Lower leg skin (tissue), 4 donors: ENCODE measurements around the gene HSF5. TPM values are rescaled to one million over a fixed set of nuclear protein-coding genes. Genes with fewer than 3 reads are reported as not detected.

Experiments used
- DNase-seq, 2 donors: peaks; one replicate each; pipeline ENCODE4 v3.0.0-alpha.2; 2019; ENCODE audit warnings: low spot score in 2 of 2
- H3K4me3 ChIP-seq: fragments of 200-600 bp; sonication (generic); 2 replicates; pipeline ENCODE4 v1.5.1; 2017; ENCODE audit warnings: mild to moderate bottlenecking, low read depth; ENCODE audit not compliant: poor library complexity, severe bottlenecking
- CTCF ChIP-seq, 3 donors: fragments of 450-650 bp; IDR thresholded peaks; one replicate each; pipeline ENCODE4 v1.5.1; 2016; ENCODE audit warnings: antibody characterized with exemption in 3 of 3, mild to moderate bottlenecking in 3 of 3, moderate library complexity in 2 of 3
- POLR2A ChIP-seq, 2 donors: fragments of 450-650 bp; IDR thresholded peaks; one replicate each; pipeline ENCODE4 v1.6.1; 2016 to 2017; ENCODE audit warnings: antibody characterized with exemption in 2 of 2, mild to moderate bottlenecking in 1 of 2, moderate library complexity in 1 of 2
- whole genome bisulfite sequencing, 2 donors: methylation state at CpG; one replicate each; pipeline ENCODE4 v1.1.5; 2018; 5-methylcytosine and 5-hydroxymethylcytosine counted together
- intact Hi-C: fragments of 100-400 bp; cut with DNase I; formaldehyde crosslinking; loops from one replicate; pipeline ENCODE4 v1.15.0; 2023; ENCODE audit warnings: low total_unique reads
- total RNA-seq, 4 donors: library from RNA; depleted of rRNA; stranded (reverse); fragments of >200 nt; gene quantifications; one replicate each; pipeline ENCODE4 v1.1.0, GENCODE V29; 2016

Gene HSF5
- total RNA-seq, 4 donors from 2014 or later, result 0.08 to 0.10 TPM; not detected in 2

GRCh38 chr17:58376472-58377000 is 111.7 kb downstream of the HSF5 start:
- H3K4me3 ChIP-seq, result no peak overlapping the region
- intact Hi-C loops, result no loop called here
- TF ChIP-seq CTCF (IDR thresholded peaks at IDR 0.05) (no peak), POLR2A (IDR thresholded peaks at IDR 0.05) (no peak)
- DNase-seq, result no peak
- WGBS, 2 donors, result 69 to 76% methylated on average over 4 of the region's 4 CpGs

DNA sequence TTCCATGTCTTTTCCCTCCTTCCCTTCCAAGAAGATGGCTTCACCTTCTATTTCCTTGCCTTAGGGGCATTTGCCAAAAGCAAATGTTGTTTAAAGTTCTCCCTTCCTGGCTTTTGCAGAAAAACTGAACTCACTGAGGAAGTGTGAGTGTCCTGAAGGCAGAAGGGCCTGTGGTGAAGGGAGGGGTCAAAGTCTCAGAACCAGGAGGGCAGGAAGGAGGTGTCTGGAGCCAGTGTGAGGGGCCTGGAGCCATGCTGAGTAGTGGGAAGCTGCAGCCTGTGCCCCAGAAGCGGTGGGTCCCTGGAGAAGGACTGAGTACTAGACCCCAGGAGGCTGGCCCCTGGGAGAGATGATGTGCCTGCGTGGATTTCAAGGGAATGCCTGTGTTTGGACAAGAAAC is 112.4 kb downstream of the HSF5 start:
- no peak for DNase-seq
- TF ChIP-seq CTCF (IDR thresholded peaks at IDR 0.05), result no peak
- TF ChIP-seq POLR2A (IDR thresholded peaks at IDR 0.05), result no peak
- 76 to 81% methylated on average over 2 of the region's 2 CpGs for WGBS, 2 donors
- intact Hi-C loops, result no loop called here
- H3K4me3 ChIP-seq, result no peak overlapping the region

GRCh38 chr17:58375256-58375655 is 113.0 kb downstream of the HSF5 start:
- intact Hi-C loops, result no loop called here
- 78 to 79% methylated on average over 5 of the region's 5 CpGs for WGBS, 2 donors
- H3K4me3 ChIP-seq, result no peak overlapping the region
- TF ChIP-seq CTCF (IDR thresholded peaks at IDR 0.05) (no peak), POLR2A (IDR thresholded peaks at IDR 0.05) (no peak)
- no peak for DNase-seq

GRCh38 chr17:58373923-58374322 is 114.3 kb downstream of the HSF5 start:
- intact Hi-C loops, result no loop called here
- no peak overlapping the region for H3K4me3 ChIP-seq
- WGBS, 2 donors, result 89 to 94% methylated on average over 1 of the region's 1 CpG
- no peak for DNase-seq
- TF ChIP-seq POLR2A (IDR thresholded peaks at IDR 0.05) (no peak), CTCF (IDR thresholded peaks at IDR 0.05) (no peak)

GRCh38 chr17:58373003-58373402 is 115.2 kb downstream of the HSF5 start:
- TF ChIP-seq CTCF (IDR thresholded peaks at IDR 0.05) (no peak), POLR2A (IDR thresholded peaks at IDR 0.05) (no peak)
- H3K4me3 ChIP-seq, result no peak overlapping the region
- 82 to 90% methylated on average over 5 of the region's 5 CpGs for WGBS, 2 donors
- no peak for DNase-seq
- intact Hi-C loops, result no loop called here

GRCh38 chr17:58371300-58371950 is 116.8 kb downstream of the HSF5 start:
- no peak for DNase-seq

More at GRCh38 chr17:58371300-58371950, 116.8 kb downstream of the HSF5 start:
- H3K4me3 ChIP-seq, result no peak overlapping the region
- WGBS, 2 donors, result 67 to 71% methylated on average over 6 of the region's 6 CpGs
- intact Hi-C loops, result no loop called here
- TF ChIP-seq CTCF (IDR thresholded peaks at IDR 0.05), result no peak
- TF ChIP-seq POLR2A (IDR thresholded peaks at IDR 0.05), result no peak
